IPS-NIHi11 (cell line): ENCODE data around the gene IFITM2.

Experiments used
- DNase-seq: peaks from one replicate; pipeline ENCODE4 v3.0.0; 2012; ENCODE audit warnings: mixed read lengths, low spot score

Gene IFITM2

DNA sequence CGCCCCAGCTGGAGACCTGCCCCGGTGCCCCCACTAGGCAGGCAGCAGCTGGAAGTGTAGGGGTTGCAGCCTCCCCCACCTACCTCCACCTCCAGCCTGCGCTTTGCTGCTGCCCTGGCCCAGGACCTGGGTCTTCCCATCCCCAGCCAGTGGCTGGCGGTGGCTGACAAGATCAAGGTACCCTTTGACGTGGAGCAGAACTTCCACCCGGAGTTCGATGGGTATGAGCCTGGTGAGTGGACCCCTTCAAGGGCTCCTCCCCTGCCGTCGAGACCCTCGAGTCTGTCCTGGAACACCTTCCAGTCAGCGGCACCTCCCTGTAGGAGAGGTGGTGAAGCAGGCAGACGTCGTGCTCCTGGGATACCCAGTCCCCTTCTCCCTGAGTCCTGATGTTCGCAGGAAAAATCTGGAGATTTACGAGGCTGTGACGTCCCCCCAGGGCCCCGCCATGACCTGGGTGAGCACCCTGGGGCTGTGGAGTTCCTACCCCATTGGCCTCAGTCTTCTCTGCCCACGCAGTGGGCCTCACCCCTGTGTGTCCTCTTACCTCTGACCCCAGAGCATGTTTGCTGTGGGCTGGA is 14.3 kb upstream of the IFITM2 start:
- DNase-seq: no peak

DNA sequence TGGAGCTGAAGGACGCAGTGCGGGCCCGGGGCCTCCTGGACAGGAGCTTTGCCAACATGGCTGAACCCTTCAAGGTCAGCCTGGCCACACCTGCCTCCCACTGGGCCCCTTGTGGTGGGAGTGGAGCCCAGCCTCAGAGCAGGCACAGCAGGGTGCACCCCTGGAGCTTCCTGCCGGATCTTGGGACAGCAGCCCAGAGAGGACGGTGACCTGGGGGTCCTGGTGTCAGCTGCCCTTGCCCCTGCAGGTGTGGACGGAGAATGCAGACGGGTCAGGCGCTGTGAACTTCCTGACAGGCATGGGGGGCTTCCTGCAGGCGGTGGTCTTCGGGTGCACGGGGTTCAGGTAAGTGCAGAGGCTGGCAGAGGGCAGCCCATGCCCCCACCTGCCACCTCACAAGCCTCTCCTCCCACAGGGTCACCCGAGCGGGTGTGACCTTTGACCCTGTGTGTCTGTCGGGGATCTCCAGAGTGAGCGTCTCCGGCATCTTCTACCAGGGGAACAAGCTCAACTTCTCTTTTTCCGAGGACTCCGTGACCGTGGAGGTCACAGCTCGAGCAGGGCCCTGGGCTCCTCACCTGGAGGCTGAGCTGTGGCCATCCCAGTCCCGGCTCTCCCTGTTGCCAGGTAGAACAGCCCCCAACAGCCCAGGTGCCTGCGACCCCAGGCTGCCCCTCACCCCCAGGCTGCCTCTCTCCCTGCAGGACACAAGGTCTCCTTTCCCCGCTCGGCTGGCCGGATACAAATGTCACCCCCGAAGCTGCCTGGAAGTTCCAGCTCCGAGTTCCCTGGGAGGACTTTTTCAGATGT is 13.6 kb upstream of the IFITM2 start:
- DNase-seq: no peak

DNA sequence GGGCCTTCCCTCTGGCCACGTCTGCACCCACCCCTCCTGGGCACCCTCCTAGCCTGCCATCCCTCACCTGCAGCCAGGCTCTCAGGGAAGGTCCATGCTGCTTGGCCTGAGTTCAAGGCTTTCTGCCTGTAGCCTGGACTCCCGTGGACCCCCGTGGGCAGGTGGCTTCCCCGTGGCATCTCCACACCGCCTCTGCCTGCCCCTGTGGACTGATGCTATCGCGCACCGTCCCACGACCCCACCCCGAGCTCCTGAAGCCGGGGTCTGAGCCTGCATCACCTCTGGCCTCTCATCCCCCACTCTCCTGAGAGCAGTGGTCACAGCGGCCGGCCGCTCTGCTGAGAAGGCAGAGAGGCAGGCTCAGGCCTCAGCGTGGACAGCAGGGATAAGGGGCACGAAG is 12.8 kb upstream of the IFITM2 start:
- no peak for DNase-seq

DNA sequence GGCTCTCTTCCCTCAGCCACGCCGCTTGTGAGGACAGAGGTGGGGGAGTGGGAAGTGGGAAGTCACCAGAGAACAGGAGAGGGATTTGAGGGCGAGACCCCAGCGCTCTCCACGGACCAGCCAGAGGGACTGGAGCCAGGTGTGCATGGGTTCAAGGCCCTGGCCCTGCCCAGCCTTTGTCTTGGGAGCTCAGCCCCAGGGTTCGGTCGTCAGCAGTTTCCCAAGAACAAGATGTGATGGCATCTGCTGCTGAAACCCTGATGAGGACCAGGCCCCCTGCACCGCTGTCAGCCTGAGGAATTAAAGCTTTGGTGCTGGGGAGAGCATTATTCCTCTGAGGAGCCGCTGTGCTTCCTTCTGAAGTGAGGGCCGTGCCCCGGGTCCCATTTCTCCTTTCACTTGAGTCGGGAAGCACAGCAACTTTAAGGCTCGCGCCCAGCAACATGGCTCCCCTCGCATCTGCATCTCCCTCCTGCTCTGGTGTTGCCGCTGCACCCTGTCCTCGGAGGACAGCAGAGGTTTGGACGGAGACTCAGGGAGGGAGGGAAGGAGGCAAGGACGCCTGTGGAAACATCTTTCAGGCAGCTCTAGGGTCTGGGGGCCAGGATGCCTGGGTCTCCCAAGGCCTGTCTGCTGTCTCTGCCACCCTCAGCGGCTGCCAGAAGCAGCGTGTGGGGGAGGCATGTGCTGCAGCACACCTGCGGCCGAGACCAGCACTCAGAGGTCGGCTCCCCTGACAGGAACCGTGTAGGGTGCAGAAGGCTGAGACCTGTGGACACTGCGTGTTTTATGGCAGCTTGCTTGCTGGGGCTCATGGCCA is 12.1 kb upstream of the IFITM2 start:
- DNase-seq: no peak

DNA sequence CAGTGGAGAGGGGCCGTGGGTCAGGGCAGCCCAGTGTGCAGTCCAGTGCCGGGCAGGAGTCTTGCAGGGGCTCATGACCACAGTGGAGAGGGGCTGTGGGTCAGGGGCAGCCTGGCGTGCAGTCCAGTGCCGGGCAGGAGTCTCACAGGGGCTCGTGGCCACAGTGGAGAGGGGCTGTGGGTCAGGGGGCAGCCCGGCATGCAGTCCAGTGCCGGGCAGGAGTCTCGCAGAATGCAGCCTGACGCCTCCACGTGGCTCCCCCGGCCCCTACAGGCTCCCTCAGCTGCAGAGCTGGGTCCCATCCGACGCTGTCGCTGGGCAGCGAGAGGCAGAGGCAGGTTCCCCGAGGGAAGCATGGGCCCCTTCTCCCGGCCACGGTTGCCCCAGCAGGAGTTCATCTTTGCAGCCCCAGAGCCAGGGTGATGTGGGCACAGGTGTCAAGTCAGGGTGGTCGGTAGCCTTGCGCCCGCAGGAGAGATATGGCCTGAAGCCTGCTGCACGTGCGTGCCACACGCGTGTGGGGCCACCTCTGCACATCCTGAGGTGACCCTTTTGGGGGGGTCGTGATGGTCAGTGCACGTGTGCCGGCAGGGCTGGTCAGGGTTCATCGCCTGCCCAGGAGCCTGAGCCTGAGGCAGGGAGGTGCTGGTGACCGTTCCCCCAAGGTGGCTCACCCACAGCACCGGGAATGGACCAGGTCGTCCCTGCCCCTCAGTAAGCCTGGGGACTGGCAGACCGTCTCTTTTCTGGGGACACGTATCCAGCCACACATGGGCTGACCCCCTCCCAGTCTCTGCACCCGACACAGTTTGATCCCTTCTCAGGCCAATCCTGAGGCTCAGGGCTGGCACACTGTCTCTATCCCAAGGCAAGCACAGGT is 11.2 kb upstream of the IFITM2 start:
- DNase-seq: no peak

DNA sequence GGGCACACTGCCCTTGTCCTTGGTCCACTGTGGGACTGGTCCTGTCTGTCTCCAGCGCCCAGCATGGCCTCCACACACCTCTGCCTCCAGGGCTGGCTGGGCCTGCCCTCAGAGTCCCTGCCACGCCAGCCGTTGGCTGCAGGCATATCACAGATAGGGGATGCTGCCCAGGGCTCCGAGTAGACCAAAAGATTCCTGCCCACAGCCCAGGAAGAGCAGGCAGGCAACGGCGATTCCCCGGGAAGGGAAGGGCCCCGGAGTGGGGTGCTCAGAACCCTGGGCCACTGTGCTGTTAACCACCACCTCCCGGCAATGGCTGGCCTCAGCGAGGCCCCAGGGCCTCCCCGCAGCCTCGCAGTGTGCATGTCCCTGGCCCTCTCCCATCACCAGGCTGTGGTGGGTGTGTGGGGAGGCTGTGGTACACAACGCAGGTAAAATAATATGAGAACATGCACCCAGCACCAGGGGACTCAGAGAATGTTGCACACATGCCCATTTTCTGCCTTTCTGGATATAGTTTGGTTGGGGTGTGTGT is 10.5 kb upstream of the IFITM2 start:
- DNase-seq: no peak

DNA sequence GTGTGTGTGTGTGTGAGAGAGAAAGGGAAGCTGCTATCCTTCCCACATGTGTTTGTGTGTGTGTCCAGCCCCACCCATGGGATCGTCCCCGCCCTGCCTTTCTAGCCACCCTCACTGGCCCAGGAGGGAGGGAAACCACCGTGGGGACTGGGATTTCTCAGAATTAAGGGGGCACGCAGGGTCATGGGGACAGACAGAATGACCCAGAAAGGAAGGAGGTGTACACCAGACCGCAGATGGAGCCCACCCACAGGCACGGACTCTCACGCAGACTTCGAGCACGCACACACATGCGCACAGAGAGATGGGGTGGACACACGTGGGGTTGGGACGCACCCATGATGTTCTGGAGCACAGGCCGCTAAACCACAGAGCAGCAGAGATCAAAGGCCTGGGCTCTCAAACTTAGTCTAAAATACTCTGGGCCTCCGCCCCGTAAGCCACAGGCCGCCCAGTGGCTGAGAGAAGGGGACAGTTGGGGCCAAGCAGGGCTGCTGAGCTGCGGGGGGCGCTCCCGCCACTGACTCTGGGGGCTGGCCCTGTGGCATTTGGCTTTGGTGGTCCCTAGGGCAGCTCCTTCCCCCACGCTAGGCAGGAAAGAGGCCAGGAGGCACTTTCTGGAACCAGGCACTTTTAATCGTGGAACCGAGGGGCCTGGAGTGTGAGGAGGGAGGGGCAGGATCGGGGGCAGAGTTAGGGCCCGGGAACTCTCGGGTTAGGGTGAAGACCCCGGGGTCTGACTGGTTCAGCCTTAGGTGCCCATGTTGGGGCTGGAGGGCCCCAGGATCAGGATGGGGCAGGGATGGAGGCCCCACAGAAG is 9.8 kb upstream of the IFITM2 start:
- no peak for DNase-seq

DNA sequence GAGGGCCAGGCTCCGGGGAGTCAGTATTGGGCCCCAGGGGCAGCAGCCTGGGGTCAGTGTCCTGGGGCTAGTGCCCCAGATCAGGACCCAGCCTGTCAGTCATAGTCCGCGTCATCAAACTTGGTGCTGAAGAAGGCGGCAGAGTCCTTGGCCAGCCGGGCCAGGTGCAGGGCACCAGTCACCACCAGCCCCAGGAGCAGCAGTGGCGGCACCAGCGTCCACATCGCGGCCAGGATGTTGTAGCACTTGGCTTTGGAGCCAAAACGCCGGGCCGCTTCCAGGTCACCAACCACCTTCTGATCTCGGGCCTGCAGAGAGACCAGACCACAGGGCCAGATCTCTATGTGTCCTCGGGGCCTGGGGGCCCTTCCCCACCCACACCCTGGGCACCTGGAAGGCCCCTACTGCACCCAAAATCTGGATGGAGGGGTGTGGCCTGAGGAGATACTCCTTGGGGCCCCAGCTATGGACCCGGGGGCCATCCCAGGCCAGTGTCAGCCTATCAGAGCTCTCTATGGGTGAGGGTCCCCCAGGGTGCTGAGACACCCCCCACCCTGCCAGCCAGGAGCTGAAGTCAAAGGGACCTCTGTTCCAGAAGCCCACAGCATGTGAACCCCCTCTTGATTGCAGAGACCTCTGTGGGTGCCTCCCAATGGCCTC is 9.1 kb upstream of the IFITM2 start:
- DNase-seq: no peak

DNA sequence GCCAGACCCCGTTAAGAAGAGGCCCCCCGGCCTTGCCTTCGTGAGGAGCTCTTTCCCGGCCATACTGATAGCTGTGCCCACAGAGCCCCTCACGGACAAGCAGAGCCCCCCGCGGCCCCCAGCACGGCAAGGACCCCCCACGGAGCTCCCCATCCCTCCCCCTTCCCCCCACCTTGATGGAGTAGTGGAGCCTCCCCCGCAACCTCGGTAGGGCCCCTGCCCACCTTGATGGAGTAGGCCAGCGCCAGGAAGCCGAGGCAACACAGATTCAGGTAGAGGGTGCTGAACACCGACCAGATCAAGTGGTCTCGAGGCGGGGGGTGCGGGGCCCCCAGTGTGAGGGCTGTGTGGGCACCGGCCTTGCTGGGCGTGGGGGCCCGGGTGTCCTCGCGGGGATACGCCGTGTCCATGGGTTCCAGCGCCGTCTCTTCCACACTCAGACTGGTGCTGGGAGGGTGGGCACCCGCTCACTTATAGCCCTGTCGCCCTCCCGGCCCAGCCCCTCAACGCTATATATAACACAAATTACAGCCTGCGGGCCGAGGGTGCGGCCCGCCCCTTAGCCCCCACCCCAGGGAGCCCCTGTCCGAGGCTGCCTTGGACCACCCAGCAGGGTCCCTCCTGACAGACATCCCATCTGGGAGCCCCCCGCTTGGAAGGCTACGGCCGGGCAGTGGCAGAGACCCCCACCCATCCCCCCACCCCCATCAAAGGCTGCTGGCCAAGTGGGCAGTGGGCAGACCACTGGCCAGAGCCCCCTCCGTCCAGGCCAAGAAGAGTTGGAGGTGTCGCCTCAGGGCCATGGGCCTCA is 8.3 kb upstream of the IFITM2 start, which contains the start of gene IFITM5:
TSS of gene IFITM5 (minus strand) at position 446 of the 811 bp plus-strand sequence. CDS start at position 410, 36 bp downstream.
- DNase-seq: no peak

DNA sequence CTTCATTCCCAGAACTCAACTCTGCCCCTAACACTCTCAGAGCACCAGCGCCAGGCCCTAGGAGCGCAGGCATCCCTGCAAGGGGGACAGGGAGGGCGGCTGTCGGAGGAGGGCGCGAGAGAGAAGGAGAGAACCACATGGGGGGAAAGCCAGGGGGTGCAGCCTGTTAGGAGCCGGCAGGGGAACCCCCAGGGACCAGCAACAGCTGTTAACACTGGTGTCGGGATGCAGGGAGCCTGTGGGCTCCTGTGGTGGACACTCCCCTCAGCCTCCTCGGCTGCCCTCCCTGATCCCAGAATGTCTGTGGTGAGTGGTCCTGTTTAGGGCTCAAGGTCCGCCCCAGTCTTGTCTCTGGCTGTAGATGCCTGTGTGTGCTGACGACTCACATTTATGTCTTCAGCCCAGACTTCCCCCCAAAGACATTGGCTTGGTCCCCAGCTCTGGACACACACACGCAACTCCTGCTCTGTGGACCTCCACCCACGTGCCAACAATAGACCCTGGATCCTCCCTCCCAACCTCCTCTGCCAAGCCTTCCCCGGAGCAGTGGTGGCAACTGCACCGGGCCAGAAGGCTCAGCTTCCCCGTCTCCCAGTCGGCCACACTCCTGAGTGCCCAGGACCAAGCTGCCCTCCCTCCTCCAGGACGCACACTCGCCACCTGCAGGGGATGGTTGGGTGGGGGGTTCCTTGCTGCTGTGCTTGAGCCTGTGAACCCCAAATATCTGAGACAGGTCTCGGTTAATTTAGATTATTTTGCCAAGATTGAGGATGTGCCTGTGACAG is 7.5 kb upstream of the IFITM2 start:
- DNase-seq: peak; percentile 47

DNA sequence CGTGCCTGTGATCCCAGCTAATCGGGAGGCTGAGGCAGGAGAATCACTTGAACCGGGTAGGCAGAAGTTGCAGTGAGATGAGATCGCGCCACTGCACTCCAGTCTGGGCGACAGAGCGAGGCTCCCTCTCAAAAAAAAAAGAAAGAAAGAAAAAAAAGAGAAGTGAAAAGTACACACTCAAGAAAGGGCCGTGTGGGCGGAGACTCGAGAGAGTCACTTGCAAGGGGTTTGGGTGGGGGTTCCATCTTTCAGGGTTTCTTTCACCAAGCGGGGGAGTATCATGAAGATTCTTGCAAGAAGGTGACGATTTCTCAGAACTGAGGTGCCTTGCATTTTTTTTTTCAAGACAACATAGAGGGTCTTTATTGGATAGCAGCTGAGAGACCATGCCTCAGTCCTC is 4.3 kb upstream of the IFITM2 start:
- DNase-seq: no peak

DNA sequence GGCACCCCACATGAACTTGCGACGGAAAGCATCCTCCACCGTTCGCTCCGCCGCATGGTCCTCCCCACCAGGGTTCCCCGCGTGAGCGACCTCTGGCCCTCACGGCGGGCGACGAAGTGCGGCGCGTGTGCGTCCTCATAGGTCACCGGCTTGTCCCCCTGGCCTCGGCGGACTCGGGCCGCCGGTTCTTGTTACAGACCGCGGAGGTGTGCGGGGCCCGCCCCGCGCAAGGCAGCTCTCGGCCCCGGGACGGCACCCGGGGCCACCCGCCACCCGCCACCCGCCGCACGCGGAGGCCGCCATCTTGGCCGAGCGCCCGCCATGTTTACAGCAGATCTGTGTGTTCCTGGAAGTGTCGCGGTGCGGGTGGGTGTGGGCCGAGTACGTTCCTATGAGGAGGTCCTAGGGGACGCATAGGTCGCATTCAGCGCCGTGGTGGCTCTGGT is 3.5 kb upstream of the IFITM2 start:
- DNase-seq: no peak

DNA sequence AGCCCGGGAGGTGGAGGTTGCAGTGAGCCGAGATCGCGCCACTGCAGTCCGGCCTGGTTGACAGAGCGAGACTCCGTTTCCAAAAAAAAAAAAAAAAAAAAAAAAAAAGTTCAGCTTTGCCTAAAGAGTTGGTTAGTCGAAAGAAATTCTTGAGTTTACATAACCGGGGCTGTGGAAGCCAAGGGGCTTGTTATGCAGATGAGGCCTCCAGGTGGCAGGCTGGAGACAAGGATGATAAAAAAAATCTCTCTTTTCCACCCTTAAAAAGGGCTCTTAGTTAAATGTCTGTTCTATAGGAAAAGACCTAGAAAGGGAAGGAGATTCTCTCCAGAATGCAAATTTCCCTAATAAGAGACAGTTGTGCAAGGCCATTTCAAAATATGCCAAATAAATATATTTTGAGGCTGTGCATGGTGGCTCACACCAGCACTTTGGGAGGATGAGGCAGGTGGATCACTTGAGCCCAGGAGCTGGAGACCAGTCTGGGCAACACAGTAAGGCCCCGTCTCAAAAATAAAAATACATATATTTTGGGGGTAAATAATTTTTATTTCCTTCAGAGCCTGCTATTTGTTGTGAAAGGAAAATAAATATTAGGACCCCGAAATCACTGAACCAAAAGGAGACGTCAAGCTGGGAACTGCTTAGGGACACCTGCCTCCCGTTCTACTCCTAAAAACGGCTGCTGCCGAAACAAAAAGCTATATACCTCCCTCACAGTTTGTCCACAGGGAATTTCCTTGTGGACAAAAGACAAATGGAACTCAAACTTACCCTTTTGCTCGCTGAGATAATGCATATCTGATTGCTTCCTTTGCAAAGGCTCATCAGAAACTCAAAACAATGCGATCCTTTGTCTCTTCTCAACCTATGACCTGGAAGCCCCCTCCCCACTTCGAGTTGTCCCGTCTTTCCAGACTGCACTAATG is 2.4 kb upstream of the IFITM2 start:
- peak; percentile 74 for DNase-seq

DNA sequence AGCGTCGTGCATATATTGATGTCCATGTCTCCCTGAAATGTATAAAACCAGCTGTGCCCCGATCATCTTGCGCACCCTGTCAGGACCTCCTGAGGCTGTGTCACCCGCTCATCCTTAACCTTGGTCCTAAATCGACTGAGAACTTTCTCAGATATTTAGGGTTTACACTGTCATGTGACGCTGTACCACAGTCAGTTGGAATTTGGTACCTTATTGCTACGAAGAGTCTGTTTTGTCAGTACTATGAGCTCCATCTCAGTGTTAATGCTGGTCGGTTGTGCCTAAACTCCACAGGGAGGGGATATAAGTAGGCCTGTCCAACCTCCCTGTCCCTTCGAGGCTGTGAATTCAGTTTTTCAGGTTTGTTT is 1.8 kb upstream of the IFITM2 start:
- no peak for DNase-seq

DNA sequence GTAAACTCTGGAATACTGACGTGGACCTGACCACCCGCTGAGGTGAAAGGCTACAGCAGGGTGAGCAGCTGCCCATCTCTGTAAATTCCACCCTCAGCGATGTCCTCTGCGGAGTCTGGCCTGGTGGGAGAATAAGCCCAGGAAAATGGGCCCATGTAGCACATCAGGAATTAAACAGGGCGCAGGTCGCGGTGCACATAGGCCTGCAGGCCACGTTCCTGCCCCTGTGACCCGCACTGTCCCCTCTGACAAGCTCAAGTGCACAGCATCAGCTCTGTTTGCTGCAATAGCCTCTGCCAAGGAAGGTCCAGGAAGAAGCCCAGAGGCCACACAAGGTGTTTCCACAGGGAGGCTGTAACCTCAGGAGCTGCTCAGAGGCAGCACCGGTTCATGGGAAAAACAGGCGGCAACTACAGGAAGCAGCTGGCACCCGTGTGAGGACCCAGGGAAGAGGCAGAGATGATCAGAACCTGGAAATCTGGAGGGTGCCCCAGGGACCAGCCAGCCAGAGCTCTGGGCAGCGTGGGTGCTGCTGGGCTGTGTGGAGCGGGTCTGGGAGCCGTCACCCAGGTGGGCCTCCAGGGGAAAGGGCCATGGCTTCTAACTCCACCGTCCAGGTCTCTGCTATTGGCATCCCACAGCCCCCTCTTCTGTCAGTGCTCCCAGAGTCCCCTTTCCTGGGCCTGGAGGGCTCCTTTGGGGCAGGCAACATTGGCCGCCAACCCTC is 808 bp upstream of the IFITM2 start:
- no peak for DNase-seq
